HepG2 (cell line): ENCODE results near the gene TOP1. TPM values are rescaled to one million over a fixed set of nuclear protein-coding genes. Genes with fewer than 3 reads are reported as not detected.

Experiments
- CEBPB ChIP-seq: IDR thresholded peaks from 2 replicates; pipeline ENCODE4 v1.6.1; 2011; ENCODE audit warnings: low read depth, low read length, improper control_type of control experiment, borderline replicate concordance
- ESRRA ChIP-seq: sonication (generic); formaldehyde crosslinking; IDR thresholded peaks from 2 replicates; pipeline ENCODE4 v1.5.1; 2020; ENCODE audit warnings: mild to moderate bottlenecking, low read depth, missing genetic modification reagents
- FOXO1 ChIP-seq: sonication (generic); formaldehyde crosslinking; IDR thresholded peaks from 2 replicates; pipeline ENCODE4 v1.4.0; 2020; ENCODE audit warnings: missing genetic modification reagents
- MBNL3 ChIP-seq: fragments of 250-450 bp; sonication (Bioruptor Pico); conservative IDR thresholded peaks from 2 replicates; pipeline ENCODE4 v1.8.0; 2022; ENCODE audit warnings: mild to moderate bottlenecking, inconsistent platforms
- MEIS2 ChIP-seq: sonication (generic); formaldehyde crosslinking; IDR thresholded peaks from 2 replicates; pipeline ENCODE4 v1.9.0; 2021; ENCODE audit warnings: mild to moderate bottlenecking, missing genetic modification reagents
- POLR2AphosphoS2 ChIP-seq: IDR thresholded peaks from 2 replicates; pipeline ENCODE4 v1.6.1; 2011; ENCODE audit warnings: low read depth, low read length, improper control_type of control experiment
- SMAD3 ChIP-seq: sonication (generic); formaldehyde crosslinking; IDR thresholded peaks from 2 replicates; pipeline ENCODE4 v1.4.0; 2020; ENCODE audit warnings: missing genetic modification reagents
- SOX5 ChIP-seq: IDR thresholded peaks from 2 replicates; pipeline ENCODE4 v1.6.1; 2016; ENCODE audit warnings: borderline replicate concordance
- TBX2 ChIP-seq: sonication (generic); formaldehyde crosslinking; IDR thresholded peaks from 2 replicates; pipeline ENCODE4 v1.5.0; 2020; ENCODE audit warnings: missing genetic modification reagents, mild to moderate bottlenecking, borderline replicate concordance
- ZBTB42 ChIP-seq: sonication (generic); formaldehyde crosslinking; IDR thresholded peaks from 2 replicates; pipeline ENCODE4 v1.5.0; 2020; ENCODE audit warnings: mild to moderate bottlenecking, missing genetic modification reagents
- ZNF501 ChIP-seq: sonication (generic); formaldehyde crosslinking; IDR thresholded peaks from 2 replicates; pipeline ENCODE4 v1.5.1; 2020; ENCODE audit warnings: mild to moderate bottlenecking, moderate library complexity, missing genetic modification reagents
- ZNF713 ChIP-seq: sonication (generic); formaldehyde crosslinking; IDR thresholded peaks from 2 replicates; pipeline ENCODE4 v1.4.0; 2020; ENCODE audit warnings: mild to moderate bottlenecking, missing genetic modification reagents
- ZNF768 ChIP-seq: sonication (generic); formaldehyde crosslinking; IDR thresholded peaks from 2 replicates; pipeline ENCODE4 v1.4.0; 2020; ENCODE audit warnings: missing genetic modification reagents
- ZNF816 ChIP-seq: sonication (generic); formaldehyde crosslinking; IDR thresholded peaks from 2 replicates; pipeline ENCODE4 v1.8.0; 2022; ENCODE audit warnings: missing genetic modification reagents, mild to moderate bottlenecking, borderline replicate concordance
- ZNF883 ChIP-seq: sonication (generic); formaldehyde crosslinking; IDR thresholded peaks from 2 replicates; pipeline ENCODE4 v1.5.1; 2020; ENCODE audit warnings: mild to moderate bottlenecking, missing genetic modification reagents; ENCODE audit errors: not compliant biosample characterization
- polyA plus RNA-seq, 8 experiments: library from polyadenylated mRNA; depleted of rRNA in 3 of 8; stranded (reverse) in 7 of 8; unstranded in 1 of 8; fragments of >200 nt; fragmentation: Illumina TruSeq in 4 of 8; extraction: Trizol in 4 of 8; gene quantifications; 2 replicates each; pipeline versions ENCODE4 v1.2.1 to v1.2.3, GENCODE V29; 2011 to 2016; ENCODE audit warnings: low read depth in 4 of 8, missing spikeins in 1 of 8, mixed read lengths in 1 of 8; ENCODE audit not compliant: insufficient read depth in 1 of 8
- total RNA-seq, 5 experiments: library from RNA; depleted of rRNA; stranded (reverse); fragments of >200 nt; fragmentation: Illumina TruSeq; extraction: Trizol; gene quantifications; 2 replicates each; pipeline ENCODE4 v1.2.3, GENCODE V29; 2016; ENCODE audit warnings: low read depth in 1 of 5
- TF ChIP-seq, protein P1 (sequence below): sonication (generic); formaldehyde crosslinking; IDR thresholded peaks from 2 replicates; pipeline ENCODE4 v1.5.0; 2020; ENCODE audit warnings: mild to moderate bottlenecking, missing genetic modification reagents, borderline replicate concordance
- TF ChIP-seq, protein P2 (sequence below): sonication (generic); formaldehyde crosslinking; IDR thresholded peaks from 2 replicates; pipeline ENCODE4 v1.4.0; 2020; ENCODE audit warnings: missing genetic modification reagents
- TF ChIP-seq, protein P3 (sequence below): sonication (generic); formaldehyde crosslinking; IDR thresholded peaks from 2 replicates; pipeline ENCODE4 v1.8.1; 2023; ENCODE audit warnings: missing genetic modification reagents, mild to moderate bottlenecking, borderline replicate concordance
- TF ChIP-seq, protein P4 (sequence below): sonication (generic); formaldehyde crosslinking; conservative IDR thresholded peaks from 2 replicates; pipeline ENCODE4 v1.4.0; 2020; ENCODE audit warnings: mild to moderate bottlenecking, missing genetic modification reagents, moderate library complexity

TOP1 gene
- total and polyA plus RNA-seq, 2 of the 13 experiments (the other 11 are each of a cell fraction or from before 2014, with no cell fraction given), result 10.2 to 19.4 TPM

DNA sequence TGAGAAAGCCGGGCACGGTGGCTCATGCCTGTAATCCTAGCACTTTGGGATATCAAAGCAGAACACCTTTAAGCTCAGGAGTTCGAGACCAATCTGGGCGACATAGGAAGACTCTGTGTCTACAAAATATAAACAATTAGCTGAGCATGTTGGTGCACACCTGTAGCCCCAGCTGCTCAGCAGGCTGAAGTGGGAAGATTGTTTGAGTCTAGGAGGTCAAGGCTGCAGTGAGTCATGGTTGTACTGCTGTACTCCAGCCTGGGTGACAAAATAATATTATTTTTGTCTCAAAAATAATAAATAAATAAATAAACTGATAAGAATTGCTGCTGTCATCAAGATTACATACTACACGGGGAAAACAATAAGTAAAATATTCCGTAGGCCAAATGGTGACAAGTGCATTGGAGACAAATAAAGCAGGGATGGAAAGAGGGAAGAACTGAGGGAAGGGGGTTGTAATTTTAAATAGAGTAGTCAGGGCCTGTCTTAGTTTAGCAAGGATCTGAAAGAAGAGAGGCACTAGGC is 14.0 kb upstream of the TOP1 start (continued):
- TF ChIP-seq ZBTB42 (CRISPR knock-in tag) (no peak), FOXO1 (CRISPR knock-in tag) (peak; percentile 30; the same call in 1 of the 2 replicates), TBX2 (CRISPR knock-in tag) (peak; percentile 34; the same call in 1 of the 2 replicates), SOX5 (CRISPR knock-in tag) (peak; percentile 23; the same call in 1 of the 2 replicates), POLR2AphosphoS2 (no peak), MEIS2 (CRISPR knock-in tag) (no peak), ZNF713 (CRISPR knock-in tag) (no peak), MBNL3 (CRISPR knock-in tag) (no peak), ZNF816 (CRISPR knock-in tag) (no peak), ZNF501 (CRISPR knock-in tag) (no peak), CEBPB (no peak), ESRRA (CRISPR knock-in tag) (no peak), SMAD3 (0 out of 2 replicates have a peak, but pooled peaks have one; percentile 46), ZNF768 (CRISPR knock-in tag) (no peak), ZNF883 (CRISPR knock-in tag) (no peak)
- TF ChIP-seq, protein P1, sequence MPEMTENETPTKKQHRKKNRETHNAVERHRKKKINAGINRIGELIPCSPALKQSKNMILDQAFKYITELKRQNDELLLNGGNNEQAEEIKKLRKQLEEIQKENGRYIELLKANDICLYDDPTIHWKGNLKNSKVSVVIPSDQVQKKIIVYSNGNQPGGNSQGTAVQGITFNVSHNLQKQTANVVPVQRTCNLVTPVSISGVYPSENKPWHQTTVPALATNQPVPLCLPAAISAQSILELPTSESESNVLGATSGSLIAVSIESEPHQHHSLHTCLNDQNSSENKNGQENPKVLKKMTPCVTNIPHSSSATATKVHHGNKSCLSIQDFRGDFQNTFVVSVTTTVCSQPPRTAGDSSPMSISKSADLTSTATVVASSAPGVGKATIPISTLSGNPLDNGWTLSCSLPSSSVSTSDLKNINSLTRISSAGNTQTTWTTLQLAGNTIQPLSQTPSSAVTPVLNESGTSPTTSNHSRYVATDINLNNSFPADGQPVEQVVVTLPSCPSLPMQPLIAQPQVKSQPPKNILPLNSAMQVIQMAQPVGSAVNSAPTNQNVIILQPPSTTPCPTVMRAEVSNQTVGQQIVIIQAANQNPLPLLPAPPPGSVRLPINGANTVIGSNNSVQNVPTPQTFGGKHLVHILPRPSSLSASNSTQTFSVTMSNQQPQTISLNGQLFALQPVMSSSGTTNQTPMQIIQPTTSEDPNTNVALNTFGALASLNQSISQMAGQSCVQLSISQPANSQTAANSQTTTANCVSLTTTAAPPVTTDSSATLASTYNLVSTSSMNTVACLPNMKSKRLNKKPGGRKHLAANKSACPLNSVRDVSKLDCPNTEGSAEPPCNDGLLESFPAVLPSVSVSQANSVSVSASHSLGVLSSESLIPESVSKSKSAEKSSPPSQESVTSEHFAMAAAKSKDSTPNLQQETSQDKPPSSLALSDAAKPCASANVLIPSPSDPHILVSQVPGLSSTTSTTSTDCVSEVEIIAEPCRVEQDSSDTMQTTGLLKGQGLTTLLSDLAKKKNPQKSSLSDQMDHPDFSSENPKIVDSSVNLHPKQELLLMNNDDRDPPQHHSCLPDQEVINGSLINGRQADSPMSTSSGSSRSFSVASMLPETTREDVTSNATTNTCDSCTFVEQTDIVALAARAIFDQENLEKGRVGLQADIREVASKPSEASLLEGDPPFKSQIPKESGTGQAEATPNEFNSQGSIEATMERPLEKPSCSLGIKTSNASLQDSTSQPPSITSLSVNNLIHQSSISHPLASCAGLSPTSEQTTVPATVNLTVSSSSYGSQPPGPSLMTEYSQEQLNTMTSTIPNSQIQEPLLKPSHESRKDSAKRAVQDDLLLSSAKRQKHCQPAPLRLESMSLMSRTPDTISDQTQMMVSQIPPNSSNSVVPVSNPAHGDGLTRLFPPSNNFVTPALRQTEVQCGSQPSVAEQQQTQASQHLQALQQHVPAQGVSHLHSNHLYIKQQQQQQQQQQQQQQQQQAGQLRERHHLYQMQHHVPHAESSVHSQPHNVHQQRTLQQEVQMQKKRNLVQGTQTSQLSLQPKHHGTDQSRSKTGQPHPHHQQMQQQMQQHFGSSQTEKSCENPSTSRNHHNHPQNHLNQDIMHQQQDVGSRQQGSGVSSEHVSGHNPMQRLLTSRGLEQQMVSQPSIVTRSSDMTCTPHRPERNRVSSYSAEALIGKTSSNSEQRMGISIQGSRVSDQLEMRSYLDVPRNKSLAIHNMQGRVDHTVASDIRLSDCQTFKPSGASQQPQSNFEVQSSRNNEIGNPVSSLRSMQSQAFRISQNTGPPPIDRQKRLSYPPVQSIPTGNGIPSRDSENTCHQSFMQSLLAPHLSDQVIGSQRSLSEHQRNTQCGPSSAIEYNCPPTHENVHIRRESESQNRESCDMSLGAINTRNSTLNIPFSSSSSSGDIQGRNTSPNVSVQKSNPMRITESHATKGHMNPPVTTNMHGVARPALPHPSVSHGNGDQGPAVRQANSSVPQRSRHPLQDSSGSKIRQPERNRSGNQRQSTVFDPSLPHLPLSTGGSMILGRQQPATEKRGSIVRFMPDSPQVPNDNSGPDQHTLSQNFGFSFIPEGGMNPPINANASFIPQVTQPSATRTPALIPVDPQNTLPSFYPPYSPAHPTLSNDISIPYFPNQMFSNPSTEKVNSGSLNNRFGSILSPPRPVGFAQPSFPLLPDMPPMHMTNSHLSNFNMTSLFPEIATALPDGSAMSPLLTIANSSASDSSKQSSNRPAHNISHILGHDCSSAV (CRISPR knock-in tag), result no peak
- TF ChIP-seq, protein P2, sequence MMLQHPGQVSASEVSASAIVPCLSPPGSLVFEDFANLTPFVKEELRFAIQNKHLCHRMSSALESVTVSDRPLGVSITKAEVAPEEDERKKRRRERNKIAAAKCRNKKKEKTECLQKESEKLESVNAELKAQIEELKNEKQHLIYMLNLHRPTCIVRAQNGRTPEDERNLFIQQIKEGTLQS, result 0 out of 2 replicates have a peak, but pooled peaks have one; percentile 60
- TF ChIP-seq, protein P3, sequence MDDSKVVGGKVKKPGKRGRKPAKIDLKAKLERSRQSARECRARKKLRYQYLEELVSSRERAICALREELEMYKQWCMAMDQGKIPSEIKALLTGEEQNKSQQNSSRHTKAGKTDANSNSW, result no peak
- TF ChIP-seq, protein P4, sequence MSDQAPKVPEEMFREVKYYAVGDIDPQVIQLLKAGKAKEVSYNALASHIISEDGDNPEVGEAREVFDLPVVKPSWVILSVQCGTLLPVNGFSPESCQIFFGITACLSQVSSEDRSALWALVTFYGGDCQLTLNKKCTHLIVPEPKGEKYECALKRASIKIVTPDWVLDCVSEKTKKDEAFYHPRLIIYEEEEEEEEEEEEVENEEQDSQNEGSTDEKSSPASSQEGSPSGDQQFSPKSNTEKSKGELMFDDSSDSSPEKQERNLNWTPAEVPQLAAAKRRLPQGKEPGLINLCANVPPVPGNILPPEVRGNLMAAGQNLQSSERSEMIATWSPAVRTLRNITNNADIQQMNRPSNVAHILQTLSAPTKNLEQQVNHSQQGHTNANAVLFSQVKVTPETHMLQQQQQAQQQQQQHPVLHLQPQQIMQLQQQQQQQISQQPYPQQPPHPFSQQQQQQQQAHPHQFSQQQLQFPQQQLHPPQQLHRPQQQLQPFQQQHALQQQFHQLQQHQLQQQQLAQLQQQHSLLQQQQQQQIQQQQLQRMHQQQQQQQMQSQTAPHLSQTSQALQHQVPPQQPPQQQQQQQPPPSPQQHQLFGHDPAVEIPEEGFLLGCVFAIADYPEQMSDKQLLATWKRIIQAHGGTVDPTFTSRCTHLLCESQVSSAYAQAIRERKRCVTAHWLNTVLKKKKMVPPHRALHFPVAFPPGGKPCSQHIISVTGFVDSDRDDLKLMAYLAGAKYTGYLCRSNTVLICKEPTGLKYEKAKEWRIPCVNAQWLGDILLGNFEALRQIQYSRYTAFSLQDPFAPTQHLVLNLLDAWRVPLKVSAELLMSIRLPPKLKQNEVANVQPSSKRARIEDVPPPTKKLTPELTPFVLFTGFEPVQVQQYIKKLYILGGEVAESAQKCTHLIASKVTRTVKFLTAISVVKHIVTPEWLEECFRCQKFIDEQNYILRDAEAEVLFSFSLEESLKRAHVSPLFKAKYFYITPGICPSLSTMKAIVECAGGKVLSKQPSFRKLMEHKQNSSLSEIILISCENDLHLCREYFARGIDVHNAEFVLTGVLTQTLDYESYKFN (CRISPR knock-in tag), result peak; percentile 48; the same call in 1 of the 2 replicates
